GM12878 (cell line): Measurements from ENCODE around the gene ADCY9. TPM values are rescaled to one million over a fixed set of nuclear protein-coding genes. Genes with fewer than 3 reads are reported as not detected.

Experiments used
- ATAC-seq: fragments of 200-7000 bp; cut with Tn5 transposase; 3 replicates; pipeline ENCODE4 v1.9.1; 2020; ENCODE audit warnings: mild to moderate bottlenecking, moderate library complexity
- BruUV-seq: library from RNA; stranded (reverse); fragments of 400-500 nt; replicated peaks from 2 replicates; lab custom pipeline; 2021; lab: Mats Ljungman, UMichigan
- CTCF ChIA-PET: fragments of 300-600 bp; sonication (Branson Sonifier 250); formaldehyde crosslinking; extraction: SDS; loops from one replicate; lab custom pipeline; 2021; ENCODE audit warnings: inconsistent platforms; lab: Yijun Ruan, JAX
- POLR2A ChIA-PET: fragments of 350-600 bp; formaldehyde crosslinking; extraction: SDS; loops from one replicate; lab custom pipeline; 2021; ENCODE audit warnings: inconsistent platforms; lab: Charles Lee
- RAD21 ChIA-PET: fragments of 300-600 bp; sonication (Branson Sonifier 250); formaldehyde crosslinking; loops from one replicate; lab custom pipeline; 2023; ENCODE audit warnings: antibody characterized with exemption; ENCODE audit not compliant: unreplicated experiment; lab: Charles Lee
- SMC1A ChIA-PET: fragments of 300-600 bp; sonication (Branson Sonifier 250); formaldehyde crosslinking; loops from one replicate; lab custom pipeline; 2023; ENCODE audit not compliant: unreplicated experiment, uncharacterized antibody; lab: Charles Lee
- DNase-seq: peaks from one replicate; pipeline ENCODE4 v3.0.0-alpha.2; 2011; ENCODE audit warnings: low read depth, low spot score
- FAIRE-seq: peaks from 3 replicates; lab custom pipeline; 2011; peaks lifted over from hg19 to GRCh38; lab: Jason Lieb, UNC
- H2AFZ ChIP-seq: 2 replicates; pipeline ENCODE4 v1.6.0; 2011; ENCODE audit warnings: low read depth, low read length, control low read depth; ENCODE audit not compliant: control insufficient read depth
- H3K27ac ChIP-seq: 2 replicates; pipeline ENCODE4 v1.5.1; 2011; ENCODE audit warnings: control low read depth; ENCODE audit not compliant: control insufficient read depth, insufficient read depth
- H3K27me3 ChIP-seq, 2 experiments: replicated peaks in 1 of 2; 2 replicates each; pipeline versions ENCODE4 v1.6.0 to v1.6.1; 2011; ENCODE audit warnings: low read length in 1 of 2; ENCODE audit not compliant: control insufficient read depth in 2 of 2, insufficient read depth in 2 of 2
- H3K36me3 ChIP-seq, 2 experiments: 2 replicates each; pipeline ENCODE4 v1.5.1; 2011; ENCODE audit warnings: low read length in 1 of 2; ENCODE audit not compliant: control insufficient read depth in 2 of 2, insufficient read depth in 2 of 2
- H3K4me1 ChIP-seq: 2 replicates; pipeline ENCODE4 v1.6.1; 2011; ENCODE audit warnings: mild to moderate bottlenecking, low read length, moderate library complexity, mixed read lengths; ENCODE audit not compliant: control insufficient read depth, insufficient read depth
- H3K4me2 ChIP-seq: 2 replicates; pipeline ENCODE4 v1.6.0; 2011; ENCODE audit warnings: control low read depth; ENCODE audit not compliant: control insufficient read depth, insufficient read depth
- H3K4me3 ChIP-seq: fragments of 200-600 bp; sonication (generic); 2 replicates; pipeline ENCODE4 v1.5.1; 2016
- H3K79me2 ChIP-seq: 2 replicates; pipeline ENCODE4 v1.6.0; 2011; ENCODE audit warnings: low read length; ENCODE audit not compliant: control insufficient read depth, insufficient read depth
- H3K9ac ChIP-seq: 2 replicates; pipeline ENCODE4 v1.8.0; 2011; ENCODE audit warnings: low read length, control low read depth, mixed read lengths; ENCODE audit not compliant: control insufficient read depth, insufficient read depth
- H3K9me3 ChIP-seq: replicated peaks from 3 replicates; pipeline ENCODE4 v1.5.1; 2011; ENCODE audit warnings: mild to moderate bottlenecking, low read length; ENCODE audit not compliant: control insufficient read depth, insufficient read depth
- H4K20me1 ChIP-seq: 2 replicates; pipeline ENCODE4 v1.6.0; 2011; ENCODE audit not compliant: control insufficient read depth, insufficient read depth
- BACH1 ChIP-seq: fragments of 450-650 bp; IDR thresholded peaks from 2 replicates; pipeline ENCODE4 v1.6.1; 2017; ENCODE audit warnings: mild to moderate bottlenecking, borderline replicate concordance
- GATAD2B ChIP-seq: fragments of 450-650 bp; conservative IDR thresholded peaks from 2 replicates; pipeline ENCODE4 v1.6.1; 2017; ENCODE audit warnings: low read depth, mild to moderate bottlenecking, moderate library complexity
- JUNB ChIP-seq: IDR thresholded peaks from 2 replicates; pipeline ENCODE4 v1.6.1; 2016; ENCODE audit warnings: antibody characterized with exemption, mild to moderate bottlenecking
- KDM1A ChIP-seq: fragments of 200-600 bp; sonication (generic); IDR thresholded peaks from 2 replicates; pipeline ENCODE4 v1.6.1; 2016; ENCODE audit warnings: borderline replicate concordance
- MAX ChIP-seq: IDR thresholded peaks from 2 replicates; pipeline ENCODE4 v1.6.1; 2012; ENCODE audit warnings: low read depth, low read length, improper control_type of control experiment
- MEF2B ChIP-seq: fragments of 450-650 bp; IDR thresholded peaks from 2 replicates; pipeline ENCODE4 v1.6.1; 2018; ENCODE audit warnings: mild to moderate bottlenecking, moderate library complexity; ENCODE audit not compliant: partially characterized antibody, poor library complexity, severe bottlenecking
- MYB ChIP-seq: fragments of 150-350 bp; IDR thresholded peaks from 2 replicates; pipeline ENCODE4 v1.6.1; 2014; ENCODE audit warnings: mild to moderate bottlenecking, low read depth, low read length, borderline replicate concordance
- NFIC ChIP-seq: IDR thresholded peaks from 2 replicates; pipeline ENCODE4 v1.6.1; 2012; ENCODE audit warnings: low read depth, mild to moderate bottlenecking, inconsistent platforms, low read length, moderate library complexity
- NKRF ChIP-seq: fragments of 450-650 bp; conservative IDR thresholded peaks from 2 replicates; pipeline ENCODE4 v1.6.1; 2017; ENCODE audit warnings: mild to moderate bottlenecking, moderate library complexity
- SMAD1 ChIP-seq: fragments of 450-650 bp; IDR thresholded peaks from 2 replicates; pipeline ENCODE4 v1.6.1; 2018; ENCODE audit warnings: mild to moderate bottlenecking, low read depth; ENCODE audit not compliant: partially characterized antibody
- SP1 ChIP-seq: IDR thresholded peaks from one replicate; pipeline ENCODE4 v1.6.1; 2011; ENCODE audit warnings: low read depth, low read length
- SREBF1 ChIP-seq: IDR thresholded peaks from 2 replicates; pipeline ENCODE4 v1.6.1; 2012; ENCODE audit warnings: mild to moderate bottlenecking, low read length
- STAT1 ChIP-seq: fragments of 450-650 bp; conservative IDR thresholded peaks from 2 replicates; pipeline ENCODE4 v1.6.1; 2014; ENCODE audit warnings: antibody characterized with exemption, mild to moderate bottlenecking
- ZBTB4 ChIP-seq: fragments of 450-650 bp; formaldehyde crosslinking; IDR thresholded peaks from 2 replicates; pipeline ENCODE4 v1.4.0; 2022; ENCODE audit warnings: mild to moderate bottlenecking, moderate library complexity
- WGBS: methylation state at CpG from one replicate; pipeline ENCODE4 v1.1.6; 2016; ENCODE audit warnings: low lambda C conversion rate; ENCODE audit not compliant: insufficient replicate concordance, insufficient coverage; ENCODE audit errors: missing lambda C conversion rate; 5-methylcytosine and 5-hydroxymethylcytosine counted together
- in situ Hi-C: fragments of 300-500 bp; cut with MboI; formaldehyde crosslinking; loops from 9 replicates; pipeline ENCODE4 v1.14.3; 2018; ENCODE audit warnings: mixed read lengths
- intact Hi-C: fragments of 100-400 bp; cut with micrococcal nuclease; formaldehyde crosslinking; loops from one replicate; pipeline ENCODE4 v1.14.2; 2022; ENCODE audit not compliant: unreplicated experiment
- polyA plus RNA-seq, 11 experiments: library from polyadenylated mRNA; depleted of rRNA in 4 of 11; unstranded in 6 of 11; stranded (reverse) in 5 of 11; fragments of >200 nt; fragmentation: Nextera tagmentation in 4 of 11; fragmentation: Illumina TruSeq in 1 of 11; extraction: Ambion mirVana in 4 of 11; extraction: Trizol in 1 of 11; gene quantifications; 1 replicate in 1 of 11; 2 replicates in 10 of 11; pipeline versions ENCODE4 v1.2.1 to v1.2.3, GENCODE V29; 2011 to 2016; ENCODE audit warnings: inconsistent platforms in 2 of 11, missing spikeins in 2 of 11, low read depth in 1 of 11
- total RNA-seq, 4 experiments: library from RNA; depleted of rRNA in 3 of 4; stranded (reverse); fragments of >200 nt in 3 of 4; fragmentation: Illumina TruSeq in 1 of 4; extraction: Trizol in 1 of 4; gene quantifications; 2 replicates each; pipeline versions ENCODE4 v1.2.1 to v1.2.3, GENCODE V29; 2013 to 2021

The ADCY9 gene
- total and polyA plus RNA-seq, 10 of the 15 experiments (the other 5 are each of a cell fraction or from before 2014, with no cell fraction given), result 0.09 to 0.41 (median 0.15) TPM; not detected in 3

DNA sequence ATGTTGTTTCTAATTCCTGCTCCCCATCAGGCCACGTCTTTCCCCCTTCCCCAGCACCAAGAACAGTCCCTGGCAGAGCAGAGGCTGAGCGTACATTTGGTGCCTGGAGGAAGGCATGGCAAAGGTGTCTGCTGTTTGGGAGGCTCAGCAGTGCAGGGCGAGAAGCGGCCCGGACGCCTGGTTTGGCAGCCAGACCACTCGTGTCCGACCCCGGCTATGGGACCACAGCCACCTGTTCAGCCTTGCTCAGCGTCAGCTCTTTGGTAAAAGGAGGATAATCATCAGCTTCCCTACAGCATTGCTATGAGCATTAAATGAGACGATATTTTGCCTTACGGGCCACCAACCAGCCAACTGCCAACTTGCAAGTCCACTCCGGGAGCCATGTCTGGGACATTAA is 129.0 kb downstream of the ADCY9 start:
- no peak overlapping the region for H2AFZ ChIP-seq
- no peak overlapping the region for H3K4me2 ChIP-seq
- in situ Hi-C loops (no loop called here), intact Hi-C loops (no loop called here)
- no peaks in the 10 kb centered on the region for H3K36me3 ChIP-seq
- H3K4me3 ChIP-seq, result no peak overlapping the region
- ChIA-PET POLR2A (no interaction called here), SMC1A (no interaction called here), RAD21 (no interaction called here), CTCF (no interaction called here)
- H3K27ac ChIP-seq, result no peak overlapping the region
- no peak for DNase-seq
- no peaks in the 10 kb centered on the region for H3K4me1 ChIP-seq
- FAIRE-seq, result no peak
- H4K20me1 ChIP-seq, result no peaks in the 10 kb centered on the region
- WGBS, result 64% methylated on average over 13 of the region's 13 CpGs
- H3K9me3 ChIP-seq, result no peaks in the 10 kb centered on the region
- no peak for ATAC-seq
- no peaks in the 10 kb centered on the region for H3K79me2 ChIP-seq
- no TSS peak for BruUV-seq
- no peak for TF ChIP-seq SMAD1
- no peak for TF ChIP-seq MEF2B
- TF ChIP-seq SREBF1, result no peak
- TF ChIP-seq MAX, result no peak
- TF ChIP-seq JUNB, result no peak
- no peak for TF ChIP-seq BACH1
- TF ChIP-seq SP1, result no peak
- H3K27me3 ChIP-seq, result no peaks in the 10 kb centered on the region
- no peak overlapping the region for H3K9ac ChIP-seq

- no peak overlapping the region for H3K4me2 ChIP-seq
- ChIA-PET SMC1A (no interaction called here), POLR2A (no interaction called here), CTCF (no interaction called here), RAD21 (no interaction called here)
- H2AFZ ChIP-seq, result no peak overlapping the region
- no peaks in the 10 kb centered on the region for H3K27me3 ChIP-seq
- FAIRE-seq (no peak), DNase-seq (no peak), ATAC-seq (no peak)
- WGBS, result 60% methylated on average over 13 of the region's 13 CpGs
- H3K4me1 ChIP-seq, result no peaks in the 10 kb centered on the region
- H3K36me3 ChIP-seq, result no peaks in the 10 kb centered on the region
- intact Hi-C loops, result no loop called here
- no peaks in the 10 kb centered on the region for H3K9me3 ChIP-seq
- H3K27ac ChIP-seq, result no peak overlapping the region
- H3K4me3 ChIP-seq, result no peak overlapping the region
- H4K20me1 ChIP-seq, result no peaks in the 10 kb centered on the region
- no peaks in the 10 kb centered on the region for H3K79me2 ChIP-seq
- in situ Hi-C loops, result no loop called here
- H3K9ac ChIP-seq, result no peak overlapping the region
- no TSS peak for BruUV-seq
- TF ChIP-seq MYB (no peak), GATAD2B (no peak), STAT1 (no peak), KDM1A (no peak), NKRF (no peak), NFIC (no peak), ZBTB4 (CRISPR knock-in tag) (no peak)
Observed at GRCh38 chr16:3986235-3986544, 130.1 kb downstream of the ADCY9 start.
